Left lung (tissue), 10 donors: ENCODE data around the gene CFAP299. TPM values are rescaled to one million over a fixed set of nuclear protein-coding genes. Genes with fewer than 3 reads are reported as not detected.

Experiments used
- ATAC-seq: fragments of 200-7000 bp; cut with Tn5 transposase; one replicate; pipeline ENCODE4 v1.9.1; 2020; ENCODE audit warnings: moderate library complexity
- DNase-seq, 4 donors: peaks; one replicate each; pipeline ENCODE4 v3.0.0-alpha.2; 2013 to 2020
- H3K27ac ChIP-seq, 2 donors: fragments of 200-600 bp; sonication (generic) in 1 of 2; one replicate each; pipeline versions ENCODE4 v1.5.0 to v1.8.0; 2020 to 2021
- H3K27me3 ChIP-seq, 2 donors: fragments of 200-600 bp; sonication (generic) in 1 of 2; one replicate each; pipeline versions ENCODE4 v1.5.0 to v1.8.0; 2020 to 2021
- H3K36me3 ChIP-seq, 2 donors: fragments of 200-600 bp; sonication (generic) in 1 of 2; one replicate each; pipeline versions ENCODE4 v1.5.0 to v1.8.0; 2020 to 2021
- H3K4me1 ChIP-seq, 2 donors: fragments of 200-600 bp; one replicate each; pipeline ENCODE4 v1.8.0; 2021
- H3K4me3 ChIP-seq, 2 donors: fragments of 200-600 bp; sonication (generic) in 1 of 2; one replicate each; pipeline versions ENCODE4 v1.5.0 to v1.8.0; 2020 to 2021; ENCODE audit warnings: mild to moderate bottlenecking in 1 of 2
- H3K9me3 ChIP-seq, 2 donors: fragments of 200-600 bp; sonication (generic) in 1 of 2; one replicate each; pipeline versions ENCODE4 v1.5.0 to v1.8.0; 2020 to 2021
- intact Hi-C, 2 donors: fragments of 100-400 bp; cut with DNase I; formaldehyde crosslinking; loops; one replicate each; pipeline versions ENCODE4 v1.11.2 to v1.14.2; 2022
- polyA plus RNA-seq, 6 donors: library from polyadenylated mRNA; unstranded; fragments of 120-200 nt; gene quantifications; one replicate each; pipeline ENCODE4 v1.2.1, GENCODE V29; 2013; ENCODE audit not compliant: insufficient read length in 6 of 6
- total RNA-seq, 2 donors: library from RNA; stranded (reverse); fragmentation: NEBNext Ultra II Directional; extraction: Animal tissue kit (Norgen Biotek cat#: 25700); gene quantifications; one replicate each; pipeline ENCODE4 v1.2.1, GENCODE V29; 2021
- TF ChIP-seq, protein P1 (sequence below), 2 donors: fragments of 200-600 bp; sonication (generic) in 1 of 2; IDR thresholded peaks; one replicate each; pipeline versions ENCODE4 v1.5.0 to v1.8.0; 2021; ENCODE audit warnings: antibody characterized with exemption in 2 of 2
- donor health status: DM: no; HTN: yes; CAD: no.
- donor health status: DM: no; HTN: no; CAD: no.

Gene CFAP299
- total and polyA plus RNA-seq, 8 donors, result 1.2 to 2.3 (median 1.6) TPM; not detected in 1

DNA sequence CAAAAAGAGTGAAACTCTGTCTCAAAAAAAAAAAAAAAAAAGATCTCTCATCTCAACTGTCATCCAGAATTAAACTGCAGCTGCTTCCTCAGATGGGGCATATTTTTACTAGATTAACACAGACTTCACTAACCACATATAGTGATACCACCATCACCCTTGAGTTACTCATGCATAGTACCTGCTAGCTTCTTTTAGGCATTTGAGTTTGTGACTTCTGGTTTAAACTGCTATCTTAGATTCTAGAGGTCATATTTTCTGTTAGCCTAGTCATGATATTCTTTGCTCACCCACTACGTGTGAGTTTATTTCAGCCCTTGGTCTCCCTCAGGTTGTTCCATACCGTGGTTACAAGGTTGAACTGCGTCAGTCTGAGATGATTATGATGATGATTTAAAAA, 540.1 kb downstream of the CFAP299 start:
- no peak for DNase-seq
- H3K4me1 ChIP-seq, result no peaks in the 10 kb centered on the region
- no peak overlapping the region for H3K27ac ChIP-seq
- TF ChIP-seq, protein P1, sequence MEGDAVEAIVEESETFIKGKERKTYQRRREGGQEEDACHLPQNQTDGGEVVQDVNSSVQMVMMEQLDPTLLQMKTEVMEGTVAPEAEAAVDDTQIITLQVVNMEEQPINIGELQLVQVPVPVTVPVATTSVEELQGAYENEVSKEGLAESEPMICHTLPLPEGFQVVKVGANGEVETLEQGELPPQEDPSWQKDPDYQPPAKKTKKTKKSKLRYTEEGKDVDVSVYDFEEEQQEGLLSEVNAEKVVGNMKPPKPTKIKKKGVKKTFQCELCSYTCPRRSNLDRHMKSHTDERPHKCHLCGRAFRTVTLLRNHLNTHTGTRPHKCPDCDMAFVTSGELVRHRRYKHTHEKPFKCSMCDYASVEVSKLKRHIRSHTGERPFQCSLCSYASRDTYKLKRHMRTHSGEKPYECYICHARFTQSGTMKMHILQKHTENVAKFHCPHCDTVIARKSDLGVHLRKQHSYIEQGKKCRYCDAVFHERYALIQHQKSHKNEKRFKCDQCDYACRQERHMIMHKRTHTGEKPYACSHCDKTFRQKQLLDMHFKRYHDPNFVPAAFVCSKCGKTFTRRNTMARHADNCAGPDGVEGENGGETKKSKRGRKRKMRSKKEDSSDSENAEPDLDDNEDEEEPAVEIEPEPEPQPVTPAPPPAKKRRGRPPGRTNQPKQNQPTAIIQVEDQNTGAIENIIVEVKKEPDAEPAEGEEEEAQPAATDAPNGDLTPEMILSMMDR (IDR thresholded peaks at IDR 0.05), result no peak
- no peaks in the 10 kb centered on the region for H3K36me3 ChIP-seq
- H3K9me3 ChIP-seq, result no peaks in the 10 kb centered on the region
- no peaks in the 10 kb centered on the region for H3K27me3 ChIP-seq
- H3K4me3 ChIP-seq, result no peak overlapping the region
- ATAC-seq, result no peak
- intact Hi-C loops, result no loop called here

DNA sequence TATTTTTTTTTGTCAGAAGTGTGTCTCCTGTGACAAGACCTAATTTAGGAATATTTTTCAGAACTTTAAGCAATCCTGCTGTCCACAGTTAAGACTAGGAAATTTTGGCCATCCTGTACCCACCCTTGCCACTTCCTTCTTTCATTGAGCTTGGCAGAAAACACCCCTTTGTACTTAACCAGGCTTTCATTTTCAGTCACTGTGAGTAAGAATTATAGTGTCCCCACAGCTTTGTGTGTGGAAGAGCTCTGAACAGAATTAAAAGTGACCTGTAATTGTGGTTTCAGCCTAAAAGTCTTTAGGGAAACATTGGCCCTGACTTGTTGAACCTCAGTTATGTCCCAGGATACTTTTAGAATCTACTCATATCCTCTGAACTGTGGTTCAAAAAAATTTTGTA, 541.3 kb downstream of the CFAP299 start:
- Histone ChIP-seq H3K9me3 (no peaks in the 10 kb centered on the region), H3K27ac (no peak overlapping the region), H3K27me3 (no peaks in the 10 kb centered on the region), H3K4me1 (no peaks in the 10 kb centered on the region), H3K36me3 (no peaks in the 10 kb centered on the region), H3K4me3 (no peak overlapping the region)
- intact Hi-C loops, result no loop called here
- TF ChIP-seq, protein P1 (IDR thresholded peaks at IDR 0.05), result no peak
- ATAC-seq (no peak), DNase-seq (no peak)

DNA sequence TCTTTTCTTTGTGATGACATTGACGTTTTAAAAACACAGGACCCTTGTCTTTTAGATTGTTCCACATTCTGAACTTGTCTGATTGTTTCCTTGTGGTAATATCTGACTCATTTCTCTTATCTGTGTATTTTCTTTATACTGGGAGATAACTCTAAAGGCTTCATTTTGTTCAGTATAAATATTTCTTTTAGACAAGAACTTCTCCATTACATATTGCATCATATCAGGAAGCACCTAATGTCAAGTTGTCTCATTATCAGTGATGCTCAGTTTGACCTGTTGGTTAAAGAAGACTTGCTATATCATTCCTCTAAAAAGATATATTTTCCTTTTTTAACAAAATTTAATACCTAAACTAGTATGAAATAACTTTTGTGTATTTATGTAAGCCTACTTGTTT, 542.7 kb downstream of the CFAP299 start:
- TF ChIP-seq, protein P1 (IDR thresholded peaks at IDR 0.05), result no peak
- Histone ChIP-seq H3K9me3 (no peaks in the 10 kb centered on the region), H3K27ac (no peak overlapping the region), H3K4me3 (no peak overlapping the region), H3K27me3 (no peaks in the 10 kb centered on the region), H3K4me1 (no peaks in the 10 kb centered on the region), H3K36me3 (no peaks in the 10 kb centered on the region)
- DNase-seq, result no peak
- no peak for ATAC-seq
- intact Hi-C loops, result no loop called here

DNA sequence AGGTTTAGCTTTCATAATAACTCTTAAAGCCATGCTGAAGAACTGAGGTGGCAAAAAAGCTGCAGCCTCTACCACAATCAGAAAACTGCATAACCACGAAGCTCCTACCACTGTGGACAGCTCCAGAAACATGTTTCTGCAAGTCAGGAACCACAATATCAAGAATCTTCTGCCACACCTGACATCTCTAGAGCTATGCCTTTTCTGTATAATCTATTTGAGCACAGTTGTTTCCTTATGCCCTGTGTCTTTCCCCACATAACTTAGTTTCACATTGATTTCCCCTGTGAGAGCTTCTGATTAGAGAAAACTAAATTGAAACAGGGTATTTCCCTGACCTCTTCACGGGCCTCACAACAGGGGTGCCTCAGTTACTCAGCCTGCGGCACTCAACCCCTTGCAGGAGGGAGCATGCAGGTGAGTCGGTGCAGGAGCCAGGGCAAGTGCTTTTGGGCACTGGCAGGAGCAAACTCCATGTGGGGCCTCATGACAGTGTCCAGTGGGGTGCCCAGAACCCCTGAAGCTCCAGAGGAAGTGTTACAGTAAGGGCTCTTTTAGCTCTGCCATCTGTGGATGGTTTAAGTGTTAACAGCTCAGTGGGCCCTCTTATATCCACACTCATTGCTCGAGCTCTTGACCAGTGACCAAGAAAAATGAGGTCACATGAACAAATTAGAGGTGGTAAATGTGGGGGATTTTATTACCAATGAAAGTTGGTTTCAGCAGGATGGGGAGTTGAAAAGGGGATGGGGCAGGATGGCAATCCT, 562.2 kb downstream of the CFAP299 start:
- no peak overlapping the region for H3K4me3 ChIP-seq
- H3K4me1 ChIP-seq, result no peaks in the 10 kb centered on the region
- ATAC-seq (no peak), DNase-seq (no peak)
- H3K9me3 ChIP-seq, result peaks cover 0 to 2% of the 10 kb centered on the region in 2 donors
- no peak overlapping the region for H3K27ac ChIP-seq
- TF ChIP-seq, protein P1 (IDR thresholded peaks at IDR 0.05), result no peak
- no peaks in the 10 kb centered on the region for H3K27me3 ChIP-seq
- intact Hi-C loops, result no loop called here
- no peaks in the 10 kb centered on the region for H3K36me3 ChIP-seq

DNA sequence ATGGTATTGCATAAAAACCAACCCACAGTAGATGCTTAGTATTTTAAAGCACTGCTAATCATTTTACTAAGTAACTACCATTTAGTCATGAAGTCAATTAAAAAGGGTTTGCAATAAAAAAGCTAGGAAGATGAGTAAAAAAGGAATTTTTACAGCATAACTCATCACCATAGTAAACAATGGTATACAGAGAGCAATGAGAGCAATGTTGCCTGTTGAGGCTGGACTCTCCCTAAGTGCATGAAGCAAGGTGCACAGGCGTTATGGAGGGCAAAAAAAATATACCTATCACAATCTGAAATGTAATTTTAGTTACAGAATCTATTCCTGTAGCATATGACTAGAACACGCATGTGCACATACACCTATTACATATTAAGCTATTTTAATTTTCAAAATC, 565.4 kb downstream of the CFAP299 start:
- no peak for DNase-seq
- intact Hi-C loops, result no loop called here
- Histone ChIP-seq H3K27me3 (no peaks in the 10 kb centered on the region), H3K27ac (no peak overlapping the region), H3K36me3 (no peaks in the 10 kb centered on the region), H3K4me3 (no peak overlapping the region), H3K9me3 (peaks cover 0 to 2% of the 10 kb centered on the region in 2 donors), H3K4me1 (no peaks in the 10 kb centered on the region)
- ATAC-seq, result no peak
- TF ChIP-seq, protein P1 (IDR thresholded peaks at IDR 0.05), result no peak
